AG09309 (cell line): Measurements from ENCODE around the gene PRKG2.

Source experiments
- DNase-seq: peaks from one replicate; pipeline ENCODE4 v3.0.0-alpha.2; 2010; ENCODE audit warnings: low read depth
- H3K4me3 ChIP-seq: 2 replicates; pipeline ENCODE4 v1.5.1; 2011; ENCODE audit warnings: mild to moderate bottlenecking, low read depth, low read length, moderate library complexity; ENCODE audit not compliant: control insufficient read depth
- CTCF ChIP-seq: IDR thresholded peaks from 2 replicates; pipeline ENCODE4 v1.5.1; 2011; ENCODE audit warnings: mild to moderate bottlenecking, low read depth, low read length, inconsistent platforms; ENCODE audit not compliant: insufficient read depth, control insufficient read depth; ENCODE audit errors: missing control alignments

The PRKG2 gene

GRCh38 chr4:81214881-81215868 lies at the start of gene PRKG2:
Gene PRKG2 (minus strand): TSS chr4:81215222. CDS start chr4:81205047, 10,175 bp downstream.
- no peak for TF ChIP-seq CTCF
- DNase-seq, result no peak
- peak within 1 kb of the TSS; percentile 58 for H3K4me3 ChIP-seq

- H3K4me3 ChIP-seq, result no peak overlapping the region
- peak; percentile 56 for TF ChIP-seq CTCF
- DNase-seq, result no peak
Measured at GRCh38 chr4:81260443-81261101, 45.5 kb upstream of the PRKG2 start.

GRCh38 chr4:81258841-81259550 lies 44.0 kb upstream of the PRKG2 start:
- no peak overlapping the region for H3K4me3 ChIP-seq
- TF ChIP-seq CTCF, result no peak
- no peak for DNase-seq

- H3K4me3 ChIP-seq, result no peak overlapping the region
- DNase-seq, result no peak
- no peak for TF ChIP-seq CTCF
Measured at GRCh38 chr4:81257816-81258215, 42.8 kb upstream of the PRKG2 start.

GRCh38 chr4:81257021-81257420 lies 42.0 kb upstream of the PRKG2 start:
- no peak overlapping the region for H3K4me3 ChIP-seq
- no peak for DNase-seq
- TF ChIP-seq CTCF, result no peak
